NCI-H187 (cell line): ENCODE data around the gene ZNF569.
"Not testable (repeated sequence)": the region's sequence is repeated elsewhere in the genome, so short reads cannot be mapped to it uniquely, and the experiment has no call there.

Experiments
- DNase-seq, 2 experiments: peaks; one replicate each; lab custom pipeline; 2025; lab: John Stamatoyannopoulos, UW

Gene ZNF569

GRCh38 chr19:37466798-37467607 lies at the start of gene ZNF569:
Gene ZNF569 (minus strand): TSS chr19:37467444. CDS start chr19:37444921, 22,523 bp downstream.
- peak; percentile 93 to 94 for DNase-seq

GRCh38 chr19:37513397-37513796 lies 46.2 kb upstream of the ZNF569 start:
- no peak for DNase-seq

GRCh38 chr19:37511821-37512220 lies 44.6 kb upstream of the ZNF569 start:
- no peak for DNase-seq

GRCh38 chr19:37511186-37511585 lies 43.9 kb upstream of the ZNF569 start:
- DNase-seq = no peak

- DNase-seq = no peak
Observed at GRCh38 chr19:37507167-37507464, 39.9 kb upstream of the ZNF569 start.

GRCh38 chr19:37506387-37507166 lies 39.3 kb upstream of the ZNF569 start, which contains the start of gene ZNF793:
Gene ZNF793 (plus strand): TSS chr19:37506939. CDS start chr19:37523440, 16,501 bp downstream.
- DNase-seq = peak; percentile 87 to 98

GRCh38 chr19:37505958-37506386 lies 38.7 kb upstream of the ZNF569 start:
- DNase-seq = no peak

GRCh38 chr19:37492213-37492612 lies 25.0 kb upstream of the ZNF569 start:
- DNase-seq = no peak

GRCh38 chr19:37484406-37485168 lies 17.3 kb upstream of the ZNF569 start:
- no peak for DNase-seq

- DNase-seq = no peak
Observed at GRCh38 chr19:37472165-37472564, 4.9 kb upstream of the ZNF569 start.

- no peak for DNase-seq
Observed at GRCh38 chr19:37470216-37470615, 3.0 kb upstream of the ZNF569 start.

- DNase-seq = peak; percentile 83 to 87
Observed at GRCh38 chr19:37468961-37469777, 1.9 kb upstream of the ZNF569 start, which contains the start of gene ZNF570. Gene ZNF570 (plus strand): TSS chr19:37469356. CDS start chr19:37470355, 999 bp downstream.

GRCh38 chr19:37467608-37468090 lies 405 bp upstream of the ZNF569 start:
- DNase-seq = no peak

- no peak for DNase-seq
Observed at GRCh38 chr19:37466277-37466797, 907 bp downstream of the ZNF569 start.

GRCh38 chr19:37452500-37453245 lies 14.6 kb downstream of the ZNF569 start:
- no peak for DNase-seq

GRCh38 chr19:37413313-37414084 lies 53.7 kb downstream of the ZNF569 start:
- no peak for DNase-seq

GRCh38 chr19:37412700-37413099 lies 54.5 kb downstream of the ZNF569 start:
- no peak for DNase-seq

GRCh38 chr19:37406140-37406846 lies 61.0 kb downstream of the ZNF569 start:
- DNase-seq = not testable (repeated sequence)

GRCh38 chr19:37403403-37403802 lies 63.8 kb downstream of the ZNF569 start:
- no peak for DNase-seq
